Prostate gland (tissue), 2 donors: ENCODE data around the gene LTF.

Experiments used
- POLR2A ChIP-seq: fragments of 450-650 bp; IDR thresholded peaks from one replicate; pipeline ENCODE4 v1.6.1; 2016; ENCODE audit warnings: antibody characterized with exemption, mild to moderate bottlenecking
- POLR2AphosphoS5 ChIP-seq: sonication (generic); formaldehyde crosslinking; IDR thresholded peaks from one replicate; pipeline ENCODE4 v1.6.1; 2017; ENCODE audit warnings: antibody characterized with exemption
- TF ChIP-seq, protein P1 (sequence below), 4 experiments: fragments of 200-600 bp in 2 of 4; fragments of 450-650 bp in 2 of 4; sonication (generic) in 2 of 4; IDR thresholded peaks; 1 replicate in 3 of 4; 2 replicates in 1 of 4; pipeline ENCODE4 v1.5.1; 2016 to 2019; ENCODE audit warnings: antibody characterized with exemption in 4 of 4, mild to moderate bottlenecking in 2 of 4, moderate library complexity in 2 of 4

DNA sequence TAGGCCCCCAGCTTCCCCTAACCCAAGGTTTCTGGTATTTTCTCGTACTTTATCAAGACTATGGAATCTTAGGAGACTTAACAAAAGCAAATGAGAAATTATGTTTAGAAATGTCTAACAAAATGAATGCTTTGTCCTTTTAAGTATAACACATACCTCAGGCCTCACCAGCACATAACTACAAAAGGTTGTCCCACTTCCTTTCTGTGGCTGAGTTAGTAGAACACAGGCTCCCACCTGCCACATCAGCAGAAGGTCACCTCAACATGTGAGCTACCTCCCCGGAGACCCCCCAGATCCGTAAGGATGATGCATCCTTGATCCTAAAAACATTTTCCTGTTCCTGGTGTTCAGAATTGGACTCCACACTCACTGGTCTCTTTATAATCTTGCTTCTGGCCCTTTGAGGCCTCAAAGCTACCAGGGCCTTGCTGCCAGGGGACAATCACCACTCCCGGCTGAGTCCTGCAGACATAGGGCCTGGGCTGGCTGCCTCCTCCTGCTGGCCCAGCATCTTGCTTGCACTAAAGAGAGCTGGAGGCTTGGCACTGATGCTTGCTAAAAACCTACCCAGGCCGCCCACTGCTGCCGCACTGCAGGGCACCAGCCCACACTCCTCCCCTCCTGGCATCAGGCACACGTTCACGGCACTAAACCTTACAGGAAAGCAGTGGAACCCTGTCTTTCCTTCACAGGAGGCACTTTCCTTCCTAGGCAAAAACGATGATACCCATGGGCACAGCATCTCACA is 54.8 kb downstream of the LTF start:
- TF ChIP-seq, protein P1, sequence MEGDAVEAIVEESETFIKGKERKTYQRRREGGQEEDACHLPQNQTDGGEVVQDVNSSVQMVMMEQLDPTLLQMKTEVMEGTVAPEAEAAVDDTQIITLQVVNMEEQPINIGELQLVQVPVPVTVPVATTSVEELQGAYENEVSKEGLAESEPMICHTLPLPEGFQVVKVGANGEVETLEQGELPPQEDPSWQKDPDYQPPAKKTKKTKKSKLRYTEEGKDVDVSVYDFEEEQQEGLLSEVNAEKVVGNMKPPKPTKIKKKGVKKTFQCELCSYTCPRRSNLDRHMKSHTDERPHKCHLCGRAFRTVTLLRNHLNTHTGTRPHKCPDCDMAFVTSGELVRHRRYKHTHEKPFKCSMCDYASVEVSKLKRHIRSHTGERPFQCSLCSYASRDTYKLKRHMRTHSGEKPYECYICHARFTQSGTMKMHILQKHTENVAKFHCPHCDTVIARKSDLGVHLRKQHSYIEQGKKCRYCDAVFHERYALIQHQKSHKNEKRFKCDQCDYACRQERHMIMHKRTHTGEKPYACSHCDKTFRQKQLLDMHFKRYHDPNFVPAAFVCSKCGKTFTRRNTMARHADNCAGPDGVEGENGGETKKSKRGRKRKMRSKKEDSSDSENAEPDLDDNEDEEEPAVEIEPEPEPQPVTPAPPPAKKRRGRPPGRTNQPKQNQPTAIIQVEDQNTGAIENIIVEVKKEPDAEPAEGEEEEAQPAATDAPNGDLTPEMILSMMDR (IDR thresholded peaks at IDR 0.05), result no peak
- TF ChIP-seq POLR2AphosphoS5, result no peak
- no peak for TF ChIP-seq POLR2A
